ENCODE measurements around the gene IRF2BPL.
"Not testable (repeated sequence)": the region's sequence is repeated elsewhere in the genome, so short reads cannot be mapped to it uniquely, and the experiment has no call there.

IRF2BPL gene

GRCh38 chr14:77033622-77034589 is 5.4 kb upstream of the IRF2BPL start:
- peak; percentile 59 for DNase-seq

DNA sequence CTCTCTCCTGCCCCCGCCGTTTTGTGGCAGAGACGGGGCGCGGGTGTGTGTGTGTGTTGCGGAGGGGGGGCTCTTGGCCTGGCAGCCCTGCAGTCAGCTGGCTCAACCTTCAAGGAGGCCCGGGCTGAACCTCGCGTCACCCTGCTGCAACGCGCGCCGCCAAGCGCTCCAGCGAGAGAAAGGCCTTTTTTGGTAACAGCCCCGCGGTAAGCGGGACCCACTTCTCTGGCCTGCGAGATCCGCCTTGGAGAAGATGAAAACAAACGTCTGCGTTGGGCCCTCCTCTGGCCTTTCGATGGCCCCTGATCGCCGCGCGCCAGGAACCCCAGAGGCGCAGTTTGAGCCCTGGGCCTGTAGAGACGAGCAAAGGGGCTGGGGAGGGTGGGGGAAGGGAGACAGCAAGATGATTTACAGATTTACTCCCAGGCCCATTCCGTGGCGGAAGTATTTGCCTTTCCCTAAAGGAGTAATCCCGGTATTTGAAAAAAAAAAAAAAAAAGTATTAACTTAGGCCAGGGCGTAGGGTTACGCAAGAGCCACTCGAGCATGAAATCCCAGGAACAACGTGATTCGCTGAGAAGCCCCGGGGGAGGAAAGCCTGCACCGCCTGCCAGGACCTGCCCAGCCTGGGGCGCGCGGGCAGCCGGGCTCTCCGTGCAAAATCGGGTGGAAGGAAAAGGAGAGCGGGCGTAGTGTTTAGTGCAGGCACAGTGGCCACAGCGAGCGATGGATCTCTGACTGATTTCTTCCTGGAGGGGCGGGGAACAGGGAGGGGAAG is 4.5 kb upstream of the IRF2BPL start:
- peak; percentile 99 for DNase-seq

- DNase-seq = no peak
These were observed 4.0 kb upstream of the IRF2BPL start for GRCh38 chr14:77032491-77032843.

- DNase-seq = peak; percentile 90
These were observed 3.4 kb upstream of the IRF2BPL start for GRCh38 chr14:77031759-77032490.

GRCh38 chr14:77027538-77028383 is 747 bp downstream of the IRF2BPL start:
- peak; percentile 74 for DNase-seq

DNA sequence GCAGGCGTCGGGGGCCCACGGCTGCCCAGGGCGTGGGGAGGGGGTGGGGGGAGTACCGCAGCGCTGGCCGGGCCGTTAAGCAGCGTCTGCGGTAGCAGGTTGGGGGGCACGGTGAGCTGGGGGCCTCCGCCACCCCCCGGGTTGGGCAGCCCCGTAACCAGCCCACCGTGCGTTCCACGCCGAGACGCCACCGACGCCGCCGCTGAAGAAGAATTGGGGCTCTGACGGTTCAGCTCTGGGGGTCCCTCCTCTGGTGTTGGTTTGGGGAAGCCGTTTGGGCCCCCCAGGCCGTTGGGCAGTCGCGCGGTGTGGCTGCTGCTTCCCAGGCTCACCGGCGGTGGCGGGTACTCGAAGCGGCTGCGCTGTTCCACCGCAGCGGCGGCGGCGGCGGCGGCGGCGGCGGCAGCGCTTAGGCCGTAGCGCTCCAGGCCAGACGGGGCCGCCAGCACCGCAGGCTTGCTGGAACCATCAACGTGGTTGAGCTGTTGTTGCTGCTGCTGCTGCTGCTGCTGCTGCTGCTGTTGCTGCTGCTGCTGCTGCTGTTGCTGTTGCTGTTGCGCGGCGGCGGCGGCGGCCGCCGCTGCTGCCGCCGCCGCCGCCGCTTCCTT is 1.5 kb downstream of the IRF2BPL start:
- peak; percentile 58 for DNase-seq

DNA sequence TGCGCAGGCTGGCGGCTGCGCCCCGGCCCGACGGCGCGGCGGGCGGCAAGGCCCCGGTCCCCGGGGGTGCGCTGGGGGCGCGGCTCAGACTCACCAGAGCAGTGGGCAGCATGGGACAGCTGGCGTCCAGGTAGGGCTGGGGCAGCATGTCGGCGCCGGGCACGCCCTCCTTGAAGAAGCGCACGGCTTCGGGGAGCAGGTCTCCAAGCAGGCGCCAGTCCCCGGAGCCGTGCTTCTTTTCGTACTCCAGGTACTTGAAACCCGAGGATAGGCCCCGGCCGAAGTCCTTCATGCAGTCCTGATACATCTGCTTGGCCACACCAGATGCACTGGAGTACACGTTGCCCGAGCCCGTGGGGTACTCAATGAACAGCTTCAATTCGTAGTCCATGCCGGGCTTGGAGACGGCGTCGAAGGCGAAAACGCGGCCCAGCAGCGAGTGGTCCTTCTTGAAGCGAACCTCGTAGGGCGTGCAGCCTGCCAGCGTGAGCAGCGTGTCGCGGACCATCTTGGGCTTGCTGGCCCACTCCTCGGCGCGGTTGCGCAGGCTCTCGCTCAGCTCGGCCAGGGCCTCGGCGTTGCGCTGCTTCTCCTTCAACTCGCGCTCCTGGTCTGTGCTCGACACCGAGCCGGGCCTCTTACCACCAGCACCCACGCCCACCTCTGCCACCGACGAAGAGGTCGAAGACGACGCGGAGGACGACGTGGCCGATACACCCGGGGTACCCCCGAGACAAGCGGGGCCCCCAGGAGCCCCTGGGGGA is 2.2 kb downstream of the IRF2BPL start:
- DNase-seq = no peak

- no peak for DNase-seq
These were observed 2.8 kb downstream of the IRF2BPL start for GRCh38 chr14:77025744-77026165.

DNA sequence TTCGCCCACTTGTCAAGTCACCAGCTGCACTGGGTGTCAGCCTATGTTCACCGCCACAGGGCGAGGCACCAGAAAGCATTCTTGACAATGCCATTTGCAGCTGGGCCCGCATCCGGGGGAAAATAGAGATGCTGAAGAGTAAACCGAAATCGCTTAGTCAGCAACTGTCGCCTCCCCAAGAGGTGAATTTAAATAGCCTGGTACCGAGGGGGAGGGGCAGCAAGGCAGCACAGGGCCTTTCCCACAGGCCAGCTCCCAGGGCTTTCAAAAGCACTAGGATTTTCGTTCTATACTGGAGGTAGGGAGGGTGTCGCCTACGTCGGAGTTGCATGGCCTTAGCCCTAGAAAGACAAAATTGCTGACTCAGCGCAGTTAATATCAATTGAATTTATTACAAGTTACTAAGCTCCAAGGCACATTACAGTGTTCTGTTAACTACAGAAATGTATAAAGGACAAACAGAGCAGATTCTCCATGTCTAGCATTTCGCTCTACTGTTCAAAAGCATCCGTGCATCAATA is 4.3 kb downstream of the IRF2BPL start:
- DNase-seq = no peak

DNA sequence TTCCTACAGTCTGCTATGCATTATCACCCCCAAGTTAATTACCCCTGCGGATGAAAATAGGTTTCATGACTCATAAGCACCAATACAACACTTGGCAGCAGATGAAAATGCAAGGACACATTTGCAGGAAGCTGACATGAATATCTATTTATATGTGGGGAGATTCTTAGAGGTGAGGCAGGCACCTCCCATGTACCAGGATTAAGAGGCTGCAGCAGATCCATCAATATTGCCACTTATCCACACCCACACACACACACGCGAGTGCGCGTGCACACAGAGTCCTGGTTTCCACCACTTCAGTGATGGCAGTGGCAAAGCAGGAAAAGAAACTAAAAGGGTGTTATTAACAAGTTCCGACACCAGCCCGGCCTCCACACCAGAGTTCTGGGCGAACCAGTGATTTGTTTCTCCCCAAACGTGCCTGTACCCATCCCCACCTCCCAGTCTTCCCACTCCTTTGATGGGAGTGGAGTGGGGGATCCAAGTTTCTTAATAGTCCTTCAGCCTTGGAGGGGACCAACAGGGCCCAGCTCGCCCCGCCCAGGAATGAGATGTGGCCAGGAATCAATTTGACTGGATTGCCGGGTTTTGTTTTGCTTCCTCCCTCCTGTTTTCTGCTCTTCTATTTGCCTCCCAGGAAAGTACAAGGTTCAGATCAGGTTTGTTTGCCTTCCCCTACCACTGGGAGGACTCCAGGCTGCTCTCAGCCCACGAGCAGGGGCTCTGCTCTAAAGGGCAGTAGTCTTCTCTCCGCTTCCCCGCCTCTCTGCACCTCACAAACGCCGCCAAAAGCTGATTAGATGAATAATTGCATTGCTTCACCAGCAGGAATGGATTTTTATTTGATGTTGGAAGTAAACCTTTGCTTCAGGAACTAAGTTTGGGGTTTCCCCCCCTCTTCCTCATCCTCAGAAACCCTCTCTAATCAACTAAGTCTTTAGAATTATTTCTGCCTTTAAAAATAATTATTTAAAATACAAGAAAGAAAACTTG is 5.2 kb downstream of the IRF2BPL start:
- DNase-seq = peak; percentile 51

DNA sequence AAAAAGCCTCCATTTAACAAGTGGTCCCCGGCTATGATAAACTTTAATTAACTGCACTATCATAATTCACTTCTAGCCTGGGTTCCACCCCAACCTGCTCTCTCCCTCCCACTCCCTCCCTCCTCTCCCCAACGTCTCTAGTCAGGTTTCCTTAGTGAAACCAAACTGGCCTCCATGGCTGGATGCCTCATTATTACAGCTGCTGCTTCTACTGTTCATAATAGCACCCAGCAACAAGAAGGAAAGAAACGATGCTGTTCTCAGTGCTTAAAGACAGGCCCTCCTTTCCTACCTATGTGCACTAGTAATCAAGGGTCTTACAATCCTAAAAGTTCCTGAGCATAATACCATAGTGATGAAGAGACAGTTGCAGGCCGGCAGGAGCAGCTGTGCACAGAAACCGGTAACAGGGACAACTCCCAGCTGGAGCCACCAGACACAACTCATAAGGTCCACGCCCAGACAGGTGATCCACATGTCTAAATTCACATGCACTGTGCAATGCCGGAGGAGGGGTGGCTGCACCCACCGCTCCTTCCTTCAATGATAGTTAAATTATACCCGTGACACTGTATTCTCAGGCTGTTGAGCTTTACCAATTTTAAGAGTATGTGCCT is 6.2 kb downstream of the IRF2BPL start:
- no peak for DNase-seq

DNA sequence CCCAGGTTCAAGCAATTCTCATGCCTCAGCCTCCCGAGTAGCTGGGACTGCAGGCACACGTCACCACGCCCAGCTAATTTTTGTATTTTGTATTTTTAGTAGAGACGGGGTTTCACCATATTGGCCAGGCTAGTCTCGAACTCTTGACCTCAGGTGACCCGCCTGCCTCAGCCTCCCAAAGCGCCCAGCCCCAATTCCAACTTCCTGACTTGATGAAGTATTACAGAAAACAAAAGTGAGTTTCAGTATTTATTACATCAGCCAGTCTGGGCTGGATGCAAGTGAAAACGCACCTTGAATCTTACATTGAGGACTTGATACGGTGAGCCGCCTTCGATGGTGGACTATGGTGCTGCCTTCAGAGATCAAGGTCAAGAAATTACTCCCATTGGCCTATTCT is 7.1 kb downstream of the IRF2BPL start:
- not testable (repeated sequence) for DNase-seq

GRCh38 chr14:77018785-77019184 is 9.7 kb downstream of the IRF2BPL start:
- no peak for DNase-seq

GRCh38 chr14:77017666-77018065 is 10.8 kb downstream of the IRF2BPL start:
- no peak for DNase-seq

DNA sequence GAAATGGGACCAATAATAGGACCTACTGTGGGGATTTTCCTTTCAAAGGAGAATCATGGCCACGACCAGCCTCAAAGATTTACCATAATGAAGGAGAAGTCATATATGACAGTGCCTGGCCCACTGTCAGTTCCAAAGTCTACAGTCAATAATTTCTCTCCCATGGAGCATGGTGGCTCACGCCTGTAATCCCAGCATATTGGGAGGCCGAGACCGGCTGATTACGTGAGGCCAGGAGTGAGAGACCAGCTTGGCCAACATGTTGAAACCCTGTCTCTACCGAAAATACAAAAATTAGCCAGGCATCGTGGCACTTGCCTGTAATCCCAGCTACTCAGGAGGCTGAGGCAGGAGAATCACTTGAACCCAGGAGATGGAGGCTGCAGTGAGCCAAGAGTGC is 13.8 kb downstream of the IRF2BPL start:
- DNase-seq = no peak

- peak; percentile 69 for DNase-seq
These were observed 14.4 kb downstream of the IRF2BPL start for GRCh38 chr14:77014004-77014604.

- DNase-seq = no peak
These were observed 16.2 kb downstream of the IRF2BPL start for GRCh38 chr14:77012193-77012765.

- no peak for DNase-seq
These were observed 17.3 kb downstream of the IRF2BPL start for GRCh38 chr14:77011245-77011644.
